GM12875 (cell line): ENCODE measurements around the gene VWA3B.
"Not testable (repeated sequence)": the region's sequence is repeated elsewhere in the genome, so short reads cannot be mapped to it uniquely, and the experiment has no call there.

ENCODE experiments used
- H3K4me3 ChIP-seq: one replicate; pipeline ENCODE4 v1.5.1; 2011; ENCODE audit warnings: low read depth, low read length, control low read depth
- TF ChIP-seq, protein P1 (sequence below): IDR thresholded peaks from 2 replicates; pipeline ENCODE4 v1.5.1; 2011; ENCODE audit warnings: low read depth, mild to moderate bottlenecking, control low read depth, inconsistent platforms, low read length, moderate library complexity, borderline replicate concordance; ENCODE audit not compliant: insufficient read depth

Gene VWA3B

DNA sequence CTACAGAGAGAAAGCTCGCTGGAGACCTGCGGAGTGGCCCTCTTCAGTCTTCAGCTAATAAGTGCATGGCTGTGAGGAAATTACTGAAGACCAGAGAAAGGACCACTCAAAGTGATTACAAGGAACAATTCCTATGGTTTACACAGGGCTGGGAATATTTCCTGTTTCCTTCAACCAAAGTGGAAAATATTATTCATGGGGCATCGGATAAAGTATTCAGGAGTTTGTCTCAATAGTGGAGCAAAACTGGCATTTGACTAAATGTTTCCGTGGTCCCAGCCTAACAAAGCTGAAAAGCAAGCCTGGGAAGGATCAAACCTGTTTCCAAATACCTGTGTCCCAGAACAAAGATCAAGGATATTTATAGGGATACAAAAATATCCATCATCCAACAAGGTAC is 227.3 kb downstream of the VWA3B start:
- TF ChIP-seq, protein P1, sequence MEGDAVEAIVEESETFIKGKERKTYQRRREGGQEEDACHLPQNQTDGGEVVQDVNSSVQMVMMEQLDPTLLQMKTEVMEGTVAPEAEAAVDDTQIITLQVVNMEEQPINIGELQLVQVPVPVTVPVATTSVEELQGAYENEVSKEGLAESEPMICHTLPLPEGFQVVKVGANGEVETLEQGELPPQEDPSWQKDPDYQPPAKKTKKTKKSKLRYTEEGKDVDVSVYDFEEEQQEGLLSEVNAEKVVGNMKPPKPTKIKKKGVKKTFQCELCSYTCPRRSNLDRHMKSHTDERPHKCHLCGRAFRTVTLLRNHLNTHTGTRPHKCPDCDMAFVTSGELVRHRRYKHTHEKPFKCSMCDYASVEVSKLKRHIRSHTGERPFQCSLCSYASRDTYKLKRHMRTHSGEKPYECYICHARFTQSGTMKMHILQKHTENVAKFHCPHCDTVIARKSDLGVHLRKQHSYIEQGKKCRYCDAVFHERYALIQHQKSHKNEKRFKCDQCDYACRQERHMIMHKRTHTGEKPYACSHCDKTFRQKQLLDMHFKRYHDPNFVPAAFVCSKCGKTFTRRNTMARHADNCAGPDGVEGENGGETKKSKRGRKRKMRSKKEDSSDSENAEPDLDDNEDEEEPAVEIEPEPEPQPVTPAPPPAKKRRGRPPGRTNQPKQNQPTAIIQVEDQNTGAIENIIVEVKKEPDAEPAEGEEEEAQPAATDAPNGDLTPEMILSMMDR, result no peak
- no peak overlapping the region for H3K4me3 ChIP-seq

DNA sequence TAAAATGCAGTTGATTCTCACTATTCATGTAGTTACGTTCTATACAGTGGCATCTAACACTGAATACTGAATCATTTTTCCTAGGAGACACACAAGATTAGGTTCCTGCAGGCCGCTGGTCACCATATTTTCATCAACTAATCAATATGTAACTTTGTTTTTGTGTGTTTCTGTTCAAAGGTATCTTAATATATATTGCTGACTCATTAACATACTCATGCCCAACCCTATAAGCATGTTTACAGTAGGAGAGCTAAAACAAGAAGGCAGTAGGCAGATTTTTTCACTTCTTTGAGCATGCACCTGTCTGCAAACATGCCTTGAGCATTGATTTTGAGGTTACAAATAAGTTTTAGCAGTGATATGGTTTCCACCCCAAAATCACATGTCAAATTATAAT is 229.0 kb downstream of the VWA3B start:
- TF ChIP-seq, protein P1, result no peak
- H3K4me3 ChIP-seq, result no peak overlapping the region

DNA sequence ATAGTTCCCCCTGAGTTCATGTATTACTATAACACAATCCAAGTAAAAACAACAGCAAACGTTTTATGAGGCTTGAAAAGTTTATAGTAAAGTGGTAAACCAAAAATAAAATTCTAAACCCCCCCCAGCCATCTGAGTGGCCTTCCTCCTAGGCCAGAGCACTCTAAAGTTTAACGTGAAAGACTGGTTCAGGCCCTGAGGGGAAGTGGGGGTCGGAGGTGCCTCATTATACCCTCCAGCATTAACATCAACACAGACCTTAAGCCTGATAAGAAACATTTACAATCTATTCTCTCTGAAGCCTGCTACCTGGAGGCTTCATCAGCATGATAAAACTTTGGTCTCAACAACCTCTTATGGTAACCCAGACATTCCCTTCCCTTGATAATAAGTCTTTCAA is 230.2 kb downstream of the VWA3B start:
- no peak overlapping the region for H3K4me3 ChIP-seq
- TF ChIP-seq, protein P1, result no peak

DNA sequence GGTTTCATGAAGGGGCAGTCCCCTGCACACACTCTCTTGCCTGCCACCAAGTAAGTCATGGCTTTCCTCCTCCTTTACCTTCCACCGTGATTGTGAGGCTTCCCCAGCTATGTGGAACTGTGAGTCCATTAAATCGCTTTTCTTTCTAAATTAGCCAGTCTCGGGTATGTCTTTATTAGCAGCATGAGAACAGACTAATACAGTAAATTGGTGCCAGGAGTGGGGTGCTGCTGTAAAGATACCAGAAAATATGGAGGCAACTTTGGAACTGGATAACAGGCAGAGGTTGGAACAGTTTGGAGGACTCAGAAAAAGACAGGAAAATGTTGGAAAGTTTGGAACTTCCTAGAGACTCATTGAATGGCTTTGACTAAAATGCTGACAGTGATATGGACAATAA is 233.2 kb downstream of the VWA3B start:
- H3K4me3 ChIP-seq, result not testable (repeated sequence)

DNA sequence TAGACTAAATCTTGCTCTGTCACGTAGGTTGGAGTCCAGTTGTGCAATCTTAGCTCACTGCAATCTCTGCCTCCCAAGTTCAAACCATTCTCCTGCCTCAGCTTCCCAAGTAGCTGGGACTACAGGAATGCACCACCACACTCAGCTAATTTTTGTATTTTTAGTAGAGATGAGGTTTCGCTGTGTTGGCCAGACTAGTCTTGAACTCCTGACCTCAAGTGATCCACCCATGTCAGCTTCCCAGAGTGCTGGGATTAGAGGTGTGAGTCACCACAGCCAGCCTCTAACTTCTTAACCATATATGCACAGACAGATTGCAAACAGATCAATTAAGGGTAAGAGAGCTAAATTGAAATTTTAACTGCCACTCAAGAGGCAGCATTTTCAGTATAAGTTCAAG is 237.2 kb downstream of the VWA3B start:
- no peak overlapping the region for H3K4me3 ChIP-seq
- TF ChIP-seq, protein P1, result no peak

DNA sequence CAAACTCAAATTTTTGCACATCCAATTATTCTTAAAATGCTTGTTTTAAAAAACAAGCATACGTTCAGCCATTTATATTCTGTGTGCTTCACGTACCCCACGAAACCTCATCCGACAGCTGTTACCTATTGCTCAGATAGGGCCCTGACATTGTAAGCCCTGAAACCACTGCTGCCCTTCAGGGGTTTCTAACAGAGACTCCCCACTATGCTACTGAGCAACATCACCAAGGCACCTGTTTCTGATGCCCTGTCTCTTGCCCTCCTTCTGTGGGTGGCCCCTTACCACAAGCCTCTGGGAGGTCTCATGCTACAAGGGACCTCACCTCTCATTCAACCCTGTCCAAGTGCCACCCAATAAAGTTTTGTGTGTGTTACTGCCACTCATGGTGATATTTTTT is 240.8 kb downstream of the VWA3B start:
- TF ChIP-seq, protein P1, result no peak
- H3K4me3 ChIP-seq, result no peak overlapping the region

DNA sequence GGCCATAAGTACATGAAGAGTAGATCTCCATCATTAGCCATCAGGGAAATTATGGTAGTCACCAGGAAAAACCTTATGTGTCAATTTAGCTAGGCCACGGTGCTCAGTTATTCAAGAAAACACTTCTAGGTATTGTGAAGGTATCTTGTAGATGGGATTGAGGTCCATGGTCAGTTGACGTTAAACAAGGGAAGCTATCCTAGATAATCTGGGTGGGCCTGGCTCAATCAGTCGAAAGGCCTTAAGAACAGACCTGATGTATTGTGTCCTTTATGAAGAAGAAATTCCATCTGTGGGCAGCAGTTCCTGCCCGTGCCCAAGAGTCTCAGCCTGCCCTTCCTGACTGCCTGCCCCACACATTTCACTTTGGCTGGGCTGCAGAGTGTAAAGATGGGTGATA is 242.6 kb downstream of the VWA3B start:
- H3K4me3 ChIP-seq, result no peak overlapping the region
- TF ChIP-seq, protein P1, result no peak

DNA sequence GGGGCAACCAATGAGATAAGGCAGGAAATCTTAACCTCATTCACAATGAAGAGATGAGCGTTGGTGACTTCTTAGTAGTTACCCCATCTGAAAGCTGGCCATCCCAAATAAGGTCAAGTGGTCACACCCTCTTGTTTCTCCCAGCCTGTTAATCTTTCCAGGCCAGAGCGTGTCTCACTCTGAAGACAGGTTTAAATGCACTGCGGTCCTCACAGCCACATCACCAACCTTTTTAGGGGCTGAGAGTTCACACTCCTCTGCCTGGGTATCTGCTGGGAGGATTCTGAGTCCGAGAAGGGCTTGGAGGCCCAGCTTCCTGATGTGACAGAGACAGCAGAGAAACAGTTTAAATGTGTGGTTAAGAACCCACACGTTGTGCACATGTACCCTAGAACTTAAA is 246.0 kb downstream of the VWA3B start:
- H3K4me3 ChIP-seq, result no peak overlapping the region
- TF ChIP-seq, protein P1, result no peak
